Gastrocnemius medialis (tissue), 4 donors: Measurements from ENCODE around the gene ANKRD12. TPM values are rescaled to one million over a fixed set of nuclear protein-coding genes. Genes with fewer than 3 reads are reported as not detected.

Source experiments
- ATAC-seq, 2 donors: fragments of 150-250 bp; one replicate each; pipeline ENCODE4 v1.9.1; 2016
- DNase-seq, 2 donors: peaks; one replicate each; pipeline ENCODE4 v3.0.0-alpha.2; 2019
- H3K27ac ChIP-seq, 4 donors: fragments of 200-600 bp; sonication (generic); 1 replicate in 1 of 4; 2 replicates in 3 of 4; pipeline ENCODE4 v1.5.1; 2016 to 2018; ENCODE audit warnings: mild to moderate bottlenecking in 2 of 4, moderate library complexity in 1 of 4
- H3K27me3 ChIP-seq, 3 donors: fragments of 200-600 bp; sonication (generic) in 2 of 3; 1 replicate in 1 of 3; 2 replicates in 2 of 3; pipeline versions ENCODE4 v1.5.1 to v1.6.0; 2016 to 2019; ENCODE audit warnings: mild to moderate bottlenecking in 1 of 3, moderate library complexity in 1 of 3
- H3K36me3 ChIP-seq, 2 donors: fragments of 200-600 bp; sonication (generic) in 1 of 2; one replicate each; pipeline ENCODE4 v1.5.1; 2017 to 2018
- H3K4me1 ChIP-seq, 2 donors: fragments of 200-600 bp; sonication (generic) in 1 of 2; one replicate each; pipeline ENCODE4 v1.5.1; 2016 to 2017; ENCODE audit warnings: mild to moderate bottlenecking in 2 of 2
- H3K4me3 ChIP-seq, 4 donors: fragments of 200-600 bp; sonication (generic) in 3 of 4; 1 replicate in 1 of 4; 2 replicates in 3 of 4; pipeline ENCODE4 v1.5.1; 2016 to 2019; ENCODE audit warnings: mild to moderate bottlenecking in 2 of 4
- H3K9me3 ChIP-seq, 3 donors: fragments of 200-600 bp; sonication (generic) in 2 of 3; 1 replicate in 1 of 3; 2 replicates in 2 of 3; pipeline ENCODE4 v1.5.1; 2016 to 2019
- CTCF ChIP-seq, 5 experiments: fragments of 450-650 bp in 3 of 5; fragments of 200-600 bp in 2 of 5; sonication (generic) in 2 of 5; IDR thresholded peaks in 4 of 5; conservative IDR thresholded peaks in 1 of 5; 1 replicate in 4 of 5; 2 replicates in 1 of 5; pipeline ENCODE4 v1.5.1; 2016 to 2019; ENCODE audit warnings: antibody characterized with exemption in 5 of 5, mild to moderate bottlenecking in 3 of 5, moderate library complexity in 3 of 5
- POLR2A ChIP-seq, 2 donors: fragments of 450-650 bp; IDR thresholded peaks; one replicate each; pipeline ENCODE4 v1.6.1; 2017; ENCODE audit warnings: antibody characterized with exemption in 2 of 2, mild to moderate bottlenecking in 2 of 2, moderate library complexity in 2 of 2
- in situ Hi-C, 4 donors: fragments of 200-750 bp; cut with MboI; loops; one replicate each; pipeline versions ENCODE4 v1.15.0 to v1.8.0; 2017; ENCODE audit warnings: low sequenced_read_pairs in 4 of 4
- intact Hi-C: fragments of 100-400 bp; cut with DNase I; formaldehyde crosslinking; loops from one replicate; pipeline ENCODE4 v1.15.1; 2023; ENCODE audit warnings: low total_unique reads
- total RNA-seq, 4 donors: library from RNA; depleted of rRNA; stranded (reverse); fragments of >200 nt; gene quantifications; one replicate each; pipeline versions ENCODE4 v1.1.0 to v1.2.3, GENCODE V29; 2016

ANKRD12 gene
- total RNA-seq, 4 donors from 2014 or later = 26.9 to 40.1 (median 36.7) TPM

GRCh38 chr18:9193031-9193430 lies 56.5 kb downstream of the ANKRD12 start:
- peaks cover 0 to 8% of the 10 kb centered on the region in 2 donors for H3K4me1 ChIP-seq
- no peak overlapping the region for H3K27ac ChIP-seq
- ATAC-seq (no peak), DNase-seq (no peak)
- no peaks in the 10 kb centered on the region for H3K27me3 ChIP-seq
- peaks cover 0 to 13% of the 10 kb centered on the region in 2 donors for H3K36me3 ChIP-seq
- no peaks in the 10 kb centered on the region for H3K9me3 ChIP-seq
- in situ Hi-C loops (loop anchor here in 1 of 4 donors (25.0 kb wide), 1 partner anchor 319 kb away; no protein-coding TSS in a partner anchor), intact Hi-C loops (no loop called here)
- no peak for TF ChIP-seq CTCF (IDR thresholded peaks at IDR 0.05 in 4 of 5, conservative IDR thresholded peaks at IDR 0.05 in 1 of 5)
- no peak for TF ChIP-seq POLR2A (IDR thresholded peaks at IDR 0.05)
- H3K4me3 ChIP-seq = no peak overlapping the region

GRCh38 chr18:9196568-9196967 lies 60.0 kb downstream of the ANKRD12 start:
- no peaks in the 10 kb centered on the region for H3K9me3 ChIP-seq
- H3K36me3 ChIP-seq = peaks cover 0 to 13% of the 10 kb centered on the region in 2 donors
- TF ChIP-seq POLR2A (IDR thresholded peaks at IDR 0.05) (no peak), CTCF (IDR thresholded peaks at IDR 0.05 in 4 of 5, conservative IDR thresholded peaks at IDR 0.05 in 1 of 5) (no peak)
- H3K4me3 ChIP-seq = no peak overlapping the region
- ATAC-seq (no peak), DNase-seq (no peak)
- intact Hi-C loops (no loop called here), in situ Hi-C loops (loop anchor here in 1 of 4 donors (25.0 kb wide), 1 partner anchor 316 kb away; no protein-coding TSS in a partner anchor)
- no peaks in the 10 kb centered on the region for H3K27me3 ChIP-seq
- no peak overlapping the region for H3K27ac ChIP-seq
- peaks cover 0 to 8% of the 10 kb centered on the region in 2 donors for H3K4me1 ChIP-seq

- no peak for TF ChIP-seq CTCF (IDR thresholded peaks at IDR 0.05 in 4 of 5, conservative IDR thresholded peaks at IDR 0.05 in 1 of 5)
- no peak for TF ChIP-seq POLR2A (IDR thresholded peaks at IDR 0.05)
- Histone ChIP-seq H3K9me3 (no peaks in the 10 kb centered on the region), H3K27ac (no peak overlapping the region), H3K4me3 (no peak overlapping the region), H3K4me1 (peaks cover 6 to 14% of the 10 kb centered on the region in 2 donors), H3K27me3 (no peaks in the 10 kb centered on the region), H3K36me3 (peaks cover 0 to 13% of the 10 kb centered on the region in 2 donors)
- no peak for ATAC-seq
- intact Hi-C loops = no loop called here
- DNase-seq = no peak
- in situ Hi-C loops = loop anchor here in 1 of 4 donors (25.0 kb wide), 1 partner anchor 313 kb away; no protein-coding TSS in a partner anchor
These were observed 63.1 kb downstream of the ANKRD12 start for GRCh38 chr18:9199681-9200080.

- Histone ChIP-seq H3K27me3 (no peaks in the 10 kb centered on the region), H3K4me1 (peaks cover 6 to 20% of the 10 kb centered on the region in 2 donors), H3K36me3 (peaks cover 0 to 5% of the 10 kb centered on the region in 2 donors), H3K27ac (no peak overlapping the region), H3K9me3 (no peaks in the 10 kb centered on the region), H3K4me3 (no peak overlapping the region)
- DNase-seq (no peak), ATAC-seq (no peak)
- intact Hi-C loops (no loop called here), in situ Hi-C loops (no loop called here)
- TF ChIP-seq CTCF (IDR thresholded peaks at IDR 0.05 in 4 of 5, conservative IDR thresholded peaks at IDR 0.05 in 1 of 5) (no peak), POLR2A (IDR thresholded peaks at IDR 0.05) (no peak)
These were observed 64.6 kb downstream of the ANKRD12 start for GRCh38 chr18:9201224-9201623.

GRCh38 chr18:9204659-9205058 lies 68.1 kb downstream of the ANKRD12 start:
- Histone ChIP-seq H3K4me3 (no peak overlapping the region), H3K9me3 (no peaks in the 10 kb centered on the region), H3K27me3 (no peaks in the 10 kb centered on the region), H3K27ac (no peak overlapping the region), H3K36me3 (peaks cover 0 to 12% of the 10 kb centered on the region in 2 donors), H3K4me1 (peaks cover 6 to 27% of the 10 kb centered on the region in 2 donors)
- intact Hi-C loops (no loop called here), in situ Hi-C loops (no loop called here)
- no peak for TF ChIP-seq CTCF (IDR thresholded peaks at IDR 0.05 in 4 of 5, conservative IDR thresholded peaks at IDR 0.05 in 1 of 5)
- no peak for TF ChIP-seq POLR2A (IDR thresholded peaks at IDR 0.05)
- DNase-seq (no peak), ATAC-seq (no peak)
